ENCODE results near the gene GNG7.
"Not testable (repeated sequence)": the region's sequence is repeated elsewhere in the genome, so short reads cannot be mapped to it uniquely, and the experiment has no call there.

Gene GNG7

GRCh38 chr19:2646866-2647535, 55.5 kb downstream of the GNG7 start:
- in situ Hi-C loops (cut with HindIII; ENCODE audit: low sequenced_read_pairs): no loop called here

GRCh38 chr19:2645826-2646225, 56.7 kb downstream of the GNG7 start:
- in situ Hi-C loops (cut with HindIII; ENCODE audit: low sequenced_read_pairs): no loop called here

GRCh38 chr19:2643123-2643737, 59.3 kb downstream of the GNG7 start:
- in situ Hi-C loops (cut with HindIII; ENCODE audit: low sequenced_read_pairs): not testable (repeated sequence)

- in situ Hi-C loops (cut with HindIII; ENCODE audit: low sequenced_read_pairs): no loop called here
Observed at GRCh38 chr19:2641332-2641698, 61.2 kb downstream of the GNG7 start.

GRCh38 chr19:2640563-2641331, 61.7 kb downstream of the GNG7 start:
- in situ Hi-C loops (cut with HindIII; ENCODE audit: low sequenced_read_pairs): no loop called here

GRCh38 chr19:2639999-2640398, 62.5 kb downstream of the GNG7 start:
- in situ Hi-C loops (cut with HindIII; ENCODE audit: low sequenced_read_pairs): no loop called here

- in situ Hi-C loops (cut with HindIII; ENCODE audit: low sequenced_read_pairs): no loop called here
Observed at GRCh38 chr19:2638417-2638940, 64.0 kb downstream of the GNG7 start.

- in situ Hi-C loops (cut with HindIII; ENCODE audit: low sequenced_read_pairs): no loop called here
Observed at GRCh38 chr19:2636897-2637683, 65.4 kb downstream of the GNG7 start.

- in situ Hi-C loops (cut with HindIII; ENCODE audit: low sequenced_read_pairs): no loop called here
Observed at GRCh38 chr19:2636141-2636896, 66.2 kb downstream of the GNG7 start.

GRCh38 chr19:2634960-2635359, 67.5 kb downstream of the GNG7 start:
- in situ Hi-C loops (cut with HindIII; ENCODE audit: low sequenced_read_pairs): no loop called here

- in situ Hi-C loops (cut with HindIII; ENCODE audit: low sequenced_read_pairs): no loop called here
Observed at GRCh38 chr19:2634228-2634951, 68.1 kb downstream of the GNG7 start.

- in situ Hi-C loops (cut with HindIII; ENCODE audit: low sequenced_read_pairs): no loop called here
Observed at GRCh38 chr19:2633693-2634075, 68.8 kb downstream of the GNG7 start.

- in situ Hi-C loops (cut with HindIII; ENCODE audit: low sequenced_read_pairs): no loop called here
Observed at GRCh38 chr19:2631213-2631821, 71.2 kb downstream of the GNG7 start.

- in situ Hi-C loops (cut with HindIII; ENCODE audit: low sequenced_read_pairs): no loop called here
Observed at GRCh38 chr19:2630352-2631001, 72.0 kb downstream of the GNG7 start.

GRCh38 chr19:2629491-2630351, 72.8 kb downstream of the GNG7 start:
- in situ Hi-C loops (cut with HindIII; ENCODE audit: low sequenced_read_pairs): no loop called here

- in situ Hi-C loops (cut with HindIII; ENCODE audit: low sequenced_read_pairs): no loop called here
Observed at GRCh38 chr19:2628597-2628996, 73.9 kb downstream of the GNG7 start.

GRCh38 chr19:2627855-2628254, 74.6 kb downstream of the GNG7 start:
- in situ Hi-C loops (cut with HindIII; ENCODE audit: low sequenced_read_pairs): no loop called here

- in situ Hi-C loops (cut with HindIII; ENCODE audit: low sequenced_read_pairs): no loop called here
Observed at GRCh38 chr19:2627319-2627829, 75.1 kb downstream of the GNG7 start.
